Measurements from ENCODE around the gene CHD2.

The CHD2 gene

DNA sequence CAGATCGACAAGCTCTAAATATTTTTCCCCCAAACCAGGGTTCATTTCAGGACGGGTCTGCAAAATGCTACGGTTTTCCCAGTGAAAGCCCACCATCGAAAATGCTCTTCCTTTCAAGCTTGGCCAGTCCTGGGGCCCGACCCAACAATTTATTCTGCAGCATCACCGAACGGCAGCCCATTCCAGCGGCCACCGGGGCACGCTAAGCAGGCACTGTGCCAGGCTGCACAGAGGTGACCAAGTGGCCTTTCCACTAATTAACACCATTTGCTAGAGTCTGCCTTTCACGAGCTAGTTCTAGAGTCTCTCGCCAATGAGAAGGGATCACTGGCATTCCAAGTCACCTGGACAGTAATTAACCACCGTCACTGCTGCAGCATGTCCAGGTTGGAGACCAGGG, 174.5 kb downstream of the CHD2 start:
- Histone ChIP-seq H3K9ac (ENCODE audit: insufficient read length, low read depth) (peak overlapping the region; percentile 17), H3K4me3 (ENCODE audit: insufficient read length, low read depth) (no peak overlapping the region), H3K9me3 (ENCODE audit: insufficient read depth, low read length) (no peaks in the 10 kb centered on the region), H3K36me3 (ENCODE audit: insufficient read depth, insufficient read length, low read length) (peaks cover 7% of the 10 kb centered on the region), H3K4me1 (ENCODE audit: insufficient read depth, insufficient read length) (peaks cover 13% of the 10 kb centered on the region), H3K27me3 (ENCODE audit: insufficient read depth, insufficient read length) (peaks cover 27% of the 10 kb centered on the region)
- no peak for DNase-seq (ENCODE audit: low read depth, low spot score)
- TF ChIP-seq ZNF274 (IDR thresholded peaks at IDR 0.05; ENCODE audit: low read depth, low read length), result no peak

DNA sequence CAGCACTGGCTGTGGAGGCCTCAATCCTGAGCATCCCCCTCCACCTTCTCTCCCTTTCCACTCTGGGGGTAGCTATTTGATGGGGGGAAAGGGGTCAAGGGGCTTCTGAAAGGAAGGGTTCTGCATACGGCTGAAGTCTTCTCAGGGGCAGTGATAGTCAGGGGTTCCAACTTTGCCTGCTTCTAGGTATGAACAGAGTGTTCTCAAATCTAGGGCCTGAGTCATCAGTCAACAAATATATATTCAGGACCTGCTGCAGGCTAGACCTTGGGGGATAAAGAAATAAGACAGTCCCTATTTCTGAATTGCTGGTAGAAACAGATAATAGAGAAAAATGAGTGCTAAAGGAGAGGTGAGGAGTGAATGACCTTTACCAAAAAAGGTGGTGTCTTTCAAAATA, 176.1 kb downstream of the CHD2 start:
- Histone ChIP-seq H3K36me3 (ENCODE audit: insufficient read depth, insufficient read length, low read length) (no peaks in the 10 kb centered on the region), H3K4me1 (ENCODE audit: insufficient read depth, insufficient read length) (peaks cover 10% of the 10 kb centered on the region), H3K9ac (ENCODE audit: insufficient read length, low read depth) (no peak overlapping the region), H3K4me3 (ENCODE audit: insufficient read length, low read depth) (no peak overlapping the region), H3K9me3 (ENCODE audit: insufficient read depth, low read length) (no peaks in the 10 kb centered on the region), H3K27me3 (ENCODE audit: insufficient read depth, insufficient read length) (peaks cover 27% of the 10 kb centered on the region)
- TF ChIP-seq SUZ12 (IDR thresholded peaks at IDR 0.05; ENCODE audit: extremely low read depth, insufficient read depth, insufficient read length), result no peak
- TF ChIP-seq ZNF274 (IDR thresholded peaks at IDR 0.05; ENCODE audit: low read depth, low read length), result no peak
- no peak for TF ChIP-seq YY1 (IDR thresholded peaks at IDR 0.05; ENCODE audit: insufficient read depth, insufficient read length)
- DNase-seq (ENCODE audit: low read depth, low spot score), result no peak

DNA sequence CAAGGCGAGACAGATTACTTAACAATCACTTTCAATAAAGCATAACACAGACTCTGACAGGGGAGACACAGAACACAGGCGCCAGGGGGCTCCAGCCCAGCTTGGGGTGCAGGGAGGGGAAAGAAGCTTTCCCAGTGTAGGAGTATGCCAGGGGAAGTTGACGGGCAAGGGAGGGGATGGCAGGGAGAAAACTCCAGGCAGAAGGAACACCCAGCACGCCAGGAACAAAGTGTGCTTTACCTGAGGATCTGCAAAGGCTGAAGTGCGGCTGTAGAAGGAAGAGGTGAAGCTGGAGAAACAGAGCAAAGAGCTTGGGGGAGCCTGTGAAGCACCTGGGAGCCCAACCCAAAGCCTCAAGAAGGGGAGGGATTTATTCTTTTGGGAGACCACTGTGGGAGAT, 176.8 kb downstream of the CHD2 start:
- Histone ChIP-seq H3K4me3 (ENCODE audit: insufficient read length, low read depth) (no peak overlapping the region), H3K4me1 (ENCODE audit: insufficient read depth, insufficient read length) (peaks cover 10% of the 10 kb centered on the region), H3K9ac (ENCODE audit: insufficient read length, low read depth) (no peak overlapping the region), H3K9me3 (ENCODE audit: insufficient read depth, low read length) (no peaks in the 10 kb centered on the region), H3K36me3 (ENCODE audit: insufficient read depth, insufficient read length, low read length) (no peaks in the 10 kb centered on the region), H3K27me3 (ENCODE audit: insufficient read depth, insufficient read length) (peaks cover 27% of the 10 kb centered on the region)
- TF ChIP-seq YY1 (IDR thresholded peaks at IDR 0.05; ENCODE audit: insufficient read depth, insufficient read length), result no peak
- no peak for TF ChIP-seq SUZ12 (IDR thresholded peaks at IDR 0.05; ENCODE audit: extremely low read depth, insufficient read depth, insufficient read length)
- TF ChIP-seq ZNF274 (IDR thresholded peaks at IDR 0.05; ENCODE audit: low read depth, low read length), result no peak
- DNase-seq (ENCODE audit: low read depth, low spot score), result no peak

Data from NT2/D1 (cell line).